Gastrocnemius medialis (tissue), 4 donors: ENCODE measurements around the gene RAB26. TPM values are rescaled to one million over a fixed set of nuclear protein-coding genes. Genes with fewer than 3 reads are reported as not detected.
"Not testable (repeated sequence)": the region's sequence is repeated elsewhere in the genome, so short reads cannot be mapped to it uniquely, and the experiment has no call there.

Source experiments
- ATAC-seq, 2 donors: fragments of 150-250 bp; one replicate each; pipeline ENCODE4 v1.9.1; 2016
- DNase-seq, 2 donors: peaks; one replicate each; pipeline ENCODE4 v3.0.0-alpha.2; 2019
- H3K27ac ChIP-seq, 4 donors: fragments of 200-600 bp; sonication (generic); 1 replicate in 1 of 4; 2 replicates in 3 of 4; pipeline ENCODE4 v1.5.1; 2016 to 2018; ENCODE audit warnings: mild to moderate bottlenecking in 2 of 4, moderate library complexity in 1 of 4
- H3K27me3 ChIP-seq, 3 donors: fragments of 200-600 bp; sonication (generic) in 2 of 3; 1 replicate in 1 of 3; 2 replicates in 2 of 3; pipeline versions ENCODE4 v1.5.1 to v1.6.0; 2016 to 2019; ENCODE audit warnings: mild to moderate bottlenecking in 1 of 3, moderate library complexity in 1 of 3
- H3K36me3 ChIP-seq, 2 donors: fragments of 200-600 bp; sonication (generic) in 1 of 2; one replicate each; pipeline ENCODE4 v1.5.1; 2017 to 2018
- H3K4me1 ChIP-seq, 2 donors: fragments of 200-600 bp; sonication (generic) in 1 of 2; one replicate each; pipeline ENCODE4 v1.5.1; 2016 to 2017; ENCODE audit warnings: mild to moderate bottlenecking in 2 of 2
- H3K4me3 ChIP-seq, 4 donors: fragments of 200-600 bp; sonication (generic) in 3 of 4; 1 replicate in 1 of 4; 2 replicates in 3 of 4; pipeline ENCODE4 v1.5.1; 2016 to 2019; ENCODE audit warnings: mild to moderate bottlenecking in 2 of 4
- H3K9me3 ChIP-seq, 3 donors: fragments of 200-600 bp; sonication (generic) in 2 of 3; 1 replicate in 1 of 3; 2 replicates in 2 of 3; pipeline ENCODE4 v1.5.1; 2016 to 2019
- POLR2A ChIP-seq, 2 donors: fragments of 450-650 bp; IDR thresholded peaks; one replicate each; pipeline ENCODE4 v1.6.1; 2017; ENCODE audit warnings: antibody characterized with exemption in 2 of 2, mild to moderate bottlenecking in 2 of 2, moderate library complexity in 2 of 2
- in situ Hi-C, 4 donors: fragments of 200-750 bp; cut with MboI; loops; one replicate each; pipeline versions ENCODE4 v1.15.0 to v1.8.0; 2017; ENCODE audit warnings: low sequenced_read_pairs in 4 of 4
- intact Hi-C: fragments of 100-400 bp; cut with DNase I; formaldehyde crosslinking; loops from one replicate; pipeline ENCODE4 v1.15.1; 2023; ENCODE audit warnings: low total_unique reads
- total RNA-seq, 4 donors: library from RNA; depleted of rRNA; stranded (reverse); fragments of >200 nt; gene quantifications; one replicate each; pipeline versions ENCODE4 v1.1.0 to v1.2.3, GENCODE V29; 2016
- TF ChIP-seq, protein P1 (sequence below), 5 experiments: fragments of 450-650 bp in 3 of 5; fragments of 200-600 bp in 2 of 5; sonication (generic) in 2 of 5; IDR thresholded peaks in 4 of 5; conservative IDR thresholded peaks in 1 of 5; 1 replicate in 4 of 5; 2 replicates in 1 of 5; pipeline ENCODE4 v1.5.1; 2016 to 2019; ENCODE audit warnings: antibody characterized with exemption in 5 of 5, mild to moderate bottlenecking in 3 of 5, moderate library complexity in 3 of 5

RAB26 gene, protein sequence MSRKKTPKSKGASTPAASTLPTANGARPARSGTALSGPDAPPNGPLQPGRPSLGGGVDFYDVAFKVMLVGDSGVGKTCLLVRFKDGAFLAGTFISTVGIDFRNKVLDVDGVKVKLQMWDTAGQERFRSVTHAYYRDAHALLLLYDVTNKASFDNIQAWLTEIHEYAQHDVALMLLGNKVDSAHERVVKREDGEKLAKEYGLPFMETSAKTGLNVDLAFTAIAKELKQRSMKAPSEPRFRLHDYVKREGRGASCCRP
- total RNA-seq, result 1 to 10 TPM in 2 of 4 donors, not detected in 2; 1.3 to 4.2 TPM

DNA sequence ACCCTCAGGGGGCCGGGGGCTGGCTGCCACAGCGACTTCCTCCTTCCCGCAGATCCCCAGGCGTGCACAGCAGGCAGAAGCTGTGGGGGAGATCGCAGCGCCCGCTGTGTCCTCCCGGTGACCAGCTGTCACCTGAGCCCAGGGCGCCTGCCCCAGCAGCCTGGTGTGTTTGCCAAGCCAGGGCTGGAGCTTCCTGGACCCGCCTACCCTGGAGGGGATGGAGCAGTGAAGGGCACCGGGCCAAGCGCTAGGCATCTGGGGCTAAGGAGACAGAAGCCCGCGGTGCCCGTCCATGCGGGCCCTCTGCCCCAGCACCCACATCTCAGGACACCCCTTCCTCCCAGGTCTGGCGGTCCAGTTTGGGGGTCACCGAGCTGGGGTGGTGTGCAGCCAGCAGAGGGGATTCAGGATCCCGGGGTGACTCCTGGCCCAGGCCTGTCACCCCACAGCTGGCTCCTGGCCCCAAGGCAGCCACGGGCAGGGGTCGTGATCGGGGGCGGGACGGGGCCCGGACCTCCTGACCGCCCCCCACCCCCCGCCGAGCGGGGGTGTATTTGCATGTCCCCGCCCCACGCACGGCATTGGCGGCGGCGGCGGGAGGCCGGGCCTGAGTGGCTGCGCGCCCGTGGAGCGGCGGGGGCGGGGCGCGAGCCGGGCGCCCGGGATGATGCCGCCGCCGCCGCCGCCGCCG lies at the start of gene RAB26:
Gene RAB26 (plus strand): TSS at position 645 of the 691 bp plus-strand sequence. CDS start 159 bp downstream, outside the sequence.
- in situ Hi-C loops, result loop anchor here in 1 of 4 donors (10.0 kb wide), 1 partner anchor 133 kb away; the partner anchor contains the start of gene NPW
- Histone ChIP-seq H3K36me3 (no peaks in the 10 kb centered on the region), H3K27me3 (no peaks in the 10 kb centered on the region), H3K4me1 (peaks cover 35 to 44% of the 10 kb centered on the region in 2 donors), H3K27ac (peak within 1 kb of the TSS; percentile 90 to 100 (median 96)), H3K9me3 (no peaks in the 10 kb centered on the region), H3K4me3 (peak within 1 kb of the TSS; percentile 57 to 68 (median 60))
- intact Hi-C loops, result loop anchor here (2.0 kb wide), 1 partner anchor 27 kb away; no protein-coding TSS in a partner anchor
- DNase-seq, result peak; percentile 89 to 94
- TF ChIP-seq, protein P1, sequence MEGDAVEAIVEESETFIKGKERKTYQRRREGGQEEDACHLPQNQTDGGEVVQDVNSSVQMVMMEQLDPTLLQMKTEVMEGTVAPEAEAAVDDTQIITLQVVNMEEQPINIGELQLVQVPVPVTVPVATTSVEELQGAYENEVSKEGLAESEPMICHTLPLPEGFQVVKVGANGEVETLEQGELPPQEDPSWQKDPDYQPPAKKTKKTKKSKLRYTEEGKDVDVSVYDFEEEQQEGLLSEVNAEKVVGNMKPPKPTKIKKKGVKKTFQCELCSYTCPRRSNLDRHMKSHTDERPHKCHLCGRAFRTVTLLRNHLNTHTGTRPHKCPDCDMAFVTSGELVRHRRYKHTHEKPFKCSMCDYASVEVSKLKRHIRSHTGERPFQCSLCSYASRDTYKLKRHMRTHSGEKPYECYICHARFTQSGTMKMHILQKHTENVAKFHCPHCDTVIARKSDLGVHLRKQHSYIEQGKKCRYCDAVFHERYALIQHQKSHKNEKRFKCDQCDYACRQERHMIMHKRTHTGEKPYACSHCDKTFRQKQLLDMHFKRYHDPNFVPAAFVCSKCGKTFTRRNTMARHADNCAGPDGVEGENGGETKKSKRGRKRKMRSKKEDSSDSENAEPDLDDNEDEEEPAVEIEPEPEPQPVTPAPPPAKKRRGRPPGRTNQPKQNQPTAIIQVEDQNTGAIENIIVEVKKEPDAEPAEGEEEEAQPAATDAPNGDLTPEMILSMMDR (IDR thresholded peaks at IDR 0.05 in 4 of 5, conservative IDR thresholded peaks at IDR 0.05 in 1 of 5), result peak in 1 of 5 experiments; percentile 9
- peak in 1 of 2 donors; percentile 40 for TF ChIP-seq POLR2A (IDR thresholded peaks at IDR 0.05)
- peak; percentile 91 to 92 for ATAC-seq

DNA sequence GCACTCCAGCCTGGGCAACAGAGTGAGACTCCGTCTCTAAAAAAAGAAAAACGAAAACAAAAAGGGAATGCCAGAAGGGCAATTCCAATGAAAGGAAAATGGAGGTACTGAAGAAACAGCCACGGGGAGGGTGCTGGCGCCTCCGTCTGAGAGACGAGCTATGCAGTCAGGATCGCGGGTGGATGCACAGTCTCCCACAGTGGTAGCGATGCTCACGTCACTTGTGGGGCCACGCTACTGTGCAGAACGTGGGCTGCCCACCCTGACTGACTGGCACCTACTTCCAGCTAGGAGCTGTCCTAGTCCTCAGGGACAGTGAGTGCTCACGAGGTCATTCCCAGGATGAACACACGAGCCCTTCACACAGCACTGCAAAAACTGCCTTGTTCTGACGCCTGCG lies 46.8 kb upstream of the RAB26 start:
- H3K9me3 ChIP-seq, H3K4me3 ChIP-seq, intact Hi-C loops, ATAC-seq, H3K4me1 ChIP-seq, DNase-seq, H3K27ac ChIP-seq, H3K27me3 ChIP-seq, in situ Hi-C loops: not testable (repeated sequence)
- peaks cover 0 to 66% of the 10 kb centered on the region in 2 donors for H3K36me3 ChIP-seq

DNA sequence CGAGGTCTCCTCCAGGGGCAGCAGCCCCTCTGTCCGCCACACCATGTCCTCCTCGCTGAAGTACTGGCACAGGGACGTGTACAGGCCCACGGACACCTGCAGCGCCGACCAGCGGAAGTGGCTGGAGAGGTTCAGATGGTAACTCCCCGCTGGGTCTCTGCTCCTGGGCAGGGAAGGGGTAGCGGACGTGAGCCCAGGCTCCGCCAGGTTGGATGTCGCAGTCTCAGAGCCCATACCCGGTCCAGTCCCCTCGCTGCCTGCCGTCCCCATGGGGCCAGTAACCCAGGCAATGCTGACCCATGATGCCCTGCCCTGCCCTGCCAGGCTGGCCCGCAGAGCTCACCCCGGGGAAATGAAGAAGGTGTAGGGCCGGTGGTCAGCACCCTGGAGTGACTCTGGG lies 46.0 kb upstream of the RAB26 start:
- Histone ChIP-seq H3K4me1 (no peaks in the 10 kb centered on the region), H3K9me3 (no peaks in the 10 kb centered on the region), H3K27ac (no peak overlapping the region), H3K4me3 (no peak overlapping the region), H3K36me3 (peaks cover 0 to 64% of the 10 kb centered on the region in 2 donors), H3K27me3 (no peaks in the 10 kb centered on the region)
- TF ChIP-seq, protein P1 (IDR thresholded peaks at IDR 0.05 in 4 of 5, conservative IDR thresholded peaks at IDR 0.05 in 1 of 5), result no peak
- no peak for TF ChIP-seq POLR2A (IDR thresholded peaks at IDR 0.05)
- intact Hi-C loops (no loop called here), in situ Hi-C loops (no loop called here)
- DNase-seq (no peak), ATAC-seq (no peak)

DNA sequence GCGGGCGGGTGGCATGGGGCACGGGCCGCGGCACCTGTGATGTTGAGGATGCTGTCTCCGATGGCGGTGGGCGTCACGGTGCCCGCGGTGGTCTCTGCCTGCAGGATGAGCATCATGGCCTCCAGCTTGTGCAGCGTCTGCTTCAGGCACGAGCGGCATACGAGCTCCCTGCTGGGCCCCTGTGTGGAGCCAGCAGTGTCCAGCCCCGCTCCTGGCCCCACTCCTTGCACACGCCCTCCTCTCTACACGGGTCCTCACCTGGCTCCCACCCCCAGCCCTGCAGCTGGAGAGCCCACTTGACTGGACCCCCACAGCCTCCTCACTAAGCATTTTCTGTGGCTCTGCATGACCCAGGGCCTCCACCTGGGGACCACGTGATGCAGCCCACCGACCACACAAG lies 44.0 kb upstream of the RAB26 start:
- H3K27ac ChIP-seq, H3K4me3 ChIP-seq, DNase-seq, H3K27me3 ChIP-seq, in situ Hi-C loops, H3K4me1 ChIP-seq, intact Hi-C loops, H3K9me3 ChIP-seq, ATAC-seq: not testable (repeated sequence)
- H3K36me3 ChIP-seq, result peaks cover 0 to 65% of the 10 kb centered on the region in 2 donors

DNA sequence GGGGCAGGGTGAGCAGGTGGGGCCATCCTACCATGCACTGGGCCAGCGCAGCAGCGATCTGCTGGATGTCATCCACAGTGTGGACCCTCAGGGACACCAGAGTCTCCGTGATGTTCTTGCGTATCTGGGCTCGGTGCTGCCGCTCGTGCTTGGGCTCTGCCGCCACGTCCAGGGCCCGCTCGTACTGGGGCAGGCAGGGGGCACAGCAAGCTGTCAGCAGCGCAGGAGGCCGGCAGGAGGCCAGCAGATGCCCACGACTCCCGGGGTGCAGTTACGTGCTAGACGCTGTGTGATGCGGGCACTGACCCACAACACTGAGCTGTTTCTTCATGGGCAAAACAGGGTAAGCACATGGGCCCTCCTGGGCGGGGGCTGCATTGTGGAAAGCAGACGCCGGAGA lies 43.1 kb upstream of the RAB26 start:
- H3K27ac ChIP-seq, intact Hi-C loops, ATAC-seq, H3K4me3 ChIP-seq, H3K27me3 ChIP-seq, in situ Hi-C loops, H3K9me3 ChIP-seq, H3K4me1 ChIP-seq, DNase-seq: not testable (repeated sequence)
- H3K36me3 ChIP-seq, result peaks cover 0 to 63% of the 10 kb centered on the region in 2 donors

DNA sequence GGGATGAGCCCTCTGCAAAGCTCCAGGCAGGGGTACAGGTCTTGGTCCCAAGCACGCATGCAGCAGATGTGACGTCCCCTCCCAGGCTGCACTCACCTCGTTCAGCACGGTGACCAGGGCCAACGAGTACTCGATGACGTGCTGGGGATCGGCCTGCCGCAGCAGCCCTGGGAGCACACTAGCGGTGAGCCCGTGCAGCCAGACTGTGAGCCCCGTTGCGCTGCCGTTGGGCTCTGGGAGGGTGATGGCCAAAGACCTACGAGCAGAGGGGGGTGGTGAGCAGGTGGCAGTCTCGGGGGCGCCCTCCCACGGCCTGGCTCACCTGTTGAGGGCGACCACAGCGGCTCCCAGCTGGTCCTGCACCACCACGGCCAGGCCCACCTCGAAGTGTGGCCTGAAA lies 42.7 kb upstream of the RAB26 start:
- ATAC-seq, H3K27ac ChIP-seq, DNase-seq, H3K4me3 ChIP-seq, H3K9me3 ChIP-seq, H3K27me3 ChIP-seq, intact Hi-C loops, H3K4me1 ChIP-seq, in situ Hi-C loops: not testable (repeated sequence)
- H3K36me3 ChIP-seq, result peaks cover 0 to 63% of the 10 kb centered on the region in 2 donors

DNA sequence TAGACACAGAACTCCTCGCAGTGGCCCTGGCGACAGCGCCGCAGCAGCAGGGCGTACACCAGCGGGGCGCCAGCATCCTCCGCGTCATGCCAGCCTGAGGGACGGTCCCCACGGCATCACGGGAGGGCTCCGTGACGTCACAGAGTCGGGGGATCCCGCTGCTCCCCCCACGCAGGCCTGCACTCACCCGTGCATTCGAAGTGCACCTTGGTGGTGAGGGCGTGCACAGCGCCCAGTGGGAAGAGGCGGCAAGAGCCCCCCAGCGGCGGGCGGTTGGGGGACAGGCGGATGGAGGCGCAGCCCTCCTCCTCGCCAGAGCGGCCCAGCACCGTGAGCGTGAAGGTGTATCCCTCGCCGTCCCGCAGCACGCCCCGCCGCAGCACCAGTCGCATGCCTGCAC lies 42.2 kb upstream of the RAB26 start:
- intact Hi-C loops, H3K4me1 ChIP-seq, H3K4me3 ChIP-seq, H3K9me3 ChIP-seq, ATAC-seq, in situ Hi-C loops, H3K27ac ChIP-seq, DNase-seq, H3K27me3 ChIP-seq: not testable (repeated sequence)
- peaks cover 0 to 63% of the 10 kb centered on the region in 2 donors for H3K36me3 ChIP-seq

DNA sequence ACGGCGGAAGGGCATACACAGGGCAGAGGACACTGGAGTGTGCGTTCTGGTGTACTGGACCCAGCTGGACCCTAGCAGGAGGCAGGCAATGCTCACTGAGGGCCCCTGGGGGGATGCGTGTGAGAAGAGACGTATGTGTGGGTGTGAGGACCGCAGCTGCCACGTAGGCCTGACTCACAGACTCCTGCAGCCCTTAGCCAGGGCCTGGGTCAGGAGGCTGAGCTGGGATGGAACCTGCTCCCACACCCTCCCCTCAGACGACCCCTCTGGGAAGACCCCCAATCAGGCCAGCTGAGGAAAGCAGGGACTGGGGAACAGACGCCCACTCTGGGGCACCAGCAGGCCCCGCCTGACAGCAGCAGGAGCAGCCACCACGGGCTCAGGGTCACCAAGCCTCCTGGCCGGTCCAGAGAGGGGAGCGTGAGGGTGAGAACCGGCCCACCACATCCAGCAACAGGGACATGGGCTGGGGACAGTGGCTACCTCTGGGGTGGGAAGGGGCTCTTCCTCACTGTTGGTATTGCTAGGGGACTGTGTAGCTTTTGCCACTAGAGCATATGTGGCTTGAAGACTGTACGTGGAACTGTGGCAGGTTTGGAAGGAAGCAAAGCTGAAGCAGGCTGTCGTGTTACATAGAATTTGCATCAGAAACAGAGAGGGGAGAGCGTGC lies 41.2 kb upstream of the RAB26 start:
- H3K27me3 ChIP-seq, DNase-seq, H3K9me3 ChIP-seq, in situ Hi-C loops, intact Hi-C loops, ATAC-seq, H3K4me1 ChIP-seq, H3K4me3 ChIP-seq, H3K27ac ChIP-seq: not testable (repeated sequence)
- peaks cover 0 to 70% of the 10 kb centered on the region in 2 donors for H3K36me3 ChIP-seq

DNA sequence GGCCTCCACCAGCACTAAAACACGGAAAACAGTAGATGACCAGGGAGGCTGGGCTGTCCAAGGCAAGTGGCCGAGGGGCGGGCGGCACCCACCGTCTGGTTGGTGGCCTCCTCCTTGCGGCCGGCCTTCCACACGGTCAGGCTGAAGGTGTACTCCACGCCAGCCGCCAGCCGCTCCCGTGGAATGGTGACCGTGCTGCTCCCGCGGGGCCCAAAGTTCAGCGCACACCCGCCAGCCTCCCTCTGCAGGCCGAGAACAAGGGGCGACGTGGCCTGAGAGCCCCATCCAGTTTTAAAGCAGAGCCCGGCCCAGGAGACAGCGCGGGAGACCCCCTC lies 40.7 kb upstream of the RAB26 start:
- DNase-seq, H3K27ac ChIP-seq, intact Hi-C loops, H3K9me3 ChIP-seq, ATAC-seq, H3K4me3 ChIP-seq, H3K27me3 ChIP-seq, H3K4me1 ChIP-seq, in situ Hi-C loops: not testable (repeated sequence)
- H3K36me3 ChIP-seq, result peaks cover 0 to 70% of the 10 kb centered on the region in 2 donors
